ENCODE measurements around the gene MORN1. TPM values are rescaled to one million over a fixed set of nuclear protein-coding genes. Genes with fewer than 3 reads are reported as not detected.
A peak's percentile ranks its signal among the peaks of the same experiment; 100 is the strongest.

Gene MORN1
- total RNA-seq, 1 experiment from 2014 or later, result 23.2 TPM

DNA sequence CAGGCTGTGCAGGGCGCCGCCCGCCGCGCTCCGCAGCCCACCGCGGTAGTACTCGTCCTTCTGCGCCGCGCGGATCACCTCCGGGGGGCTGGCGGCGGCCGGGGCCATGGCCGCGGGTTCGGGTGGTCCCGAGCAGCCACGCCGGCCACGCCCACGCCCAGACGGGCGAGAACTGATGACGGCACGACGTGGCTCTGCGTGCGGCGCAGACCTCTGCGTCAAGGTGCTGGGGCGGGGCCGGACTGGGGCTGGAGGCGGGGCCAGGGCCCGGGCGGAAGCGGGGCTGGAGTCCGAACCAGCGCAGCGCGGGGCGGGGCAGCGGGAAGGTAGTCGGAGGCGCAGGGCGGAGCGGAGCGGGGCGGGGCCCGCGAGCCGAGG is 21.0 kb upstream of the MORN1 start, which contains the start of gene PEX10:
Gene PEX10 (minus strand): TSS at position 170 of the 378 bp plus-strand sequence. CDS start 62 bp downstream, at position 108.
- BruUV-seq (replicated peaks), result no TSS peak
- peak within 1 kb of the TSS; percentile 82 for H3K4me3 Mint-ChIP-seq (ENCODE audit: low read depth, unreplicated experiment)
- no peak within 1 kb of the TSS for H3K27ac Mint-ChIP-seq (ENCODE audit: unreplicated experiment)
- H3K36me3 Mint-ChIP-seq (ENCODE audit: insufficient read depth, unreplicated experiment), result peaks cover 68% of the 10 kb centered on the region
- DNase-seq, result peak; percentile 98
- H3K27me3 Mint-ChIP-seq (ENCODE audit: unreplicated experiment), result no peaks in the 10 kb centered on the region
- CTCF ChIA-PET, result interaction anchor here (0.9 kb wide), 1 partner anchor 135 kb away, joined by 3 read pairs; no protein-coding TSS in a partner anchor
- intact Hi-C loops (cut with micrococcal nuclease; ENCODE audit: unreplicated experiment), result no loop called here
- TF ChIP-seq, protein P1, sequence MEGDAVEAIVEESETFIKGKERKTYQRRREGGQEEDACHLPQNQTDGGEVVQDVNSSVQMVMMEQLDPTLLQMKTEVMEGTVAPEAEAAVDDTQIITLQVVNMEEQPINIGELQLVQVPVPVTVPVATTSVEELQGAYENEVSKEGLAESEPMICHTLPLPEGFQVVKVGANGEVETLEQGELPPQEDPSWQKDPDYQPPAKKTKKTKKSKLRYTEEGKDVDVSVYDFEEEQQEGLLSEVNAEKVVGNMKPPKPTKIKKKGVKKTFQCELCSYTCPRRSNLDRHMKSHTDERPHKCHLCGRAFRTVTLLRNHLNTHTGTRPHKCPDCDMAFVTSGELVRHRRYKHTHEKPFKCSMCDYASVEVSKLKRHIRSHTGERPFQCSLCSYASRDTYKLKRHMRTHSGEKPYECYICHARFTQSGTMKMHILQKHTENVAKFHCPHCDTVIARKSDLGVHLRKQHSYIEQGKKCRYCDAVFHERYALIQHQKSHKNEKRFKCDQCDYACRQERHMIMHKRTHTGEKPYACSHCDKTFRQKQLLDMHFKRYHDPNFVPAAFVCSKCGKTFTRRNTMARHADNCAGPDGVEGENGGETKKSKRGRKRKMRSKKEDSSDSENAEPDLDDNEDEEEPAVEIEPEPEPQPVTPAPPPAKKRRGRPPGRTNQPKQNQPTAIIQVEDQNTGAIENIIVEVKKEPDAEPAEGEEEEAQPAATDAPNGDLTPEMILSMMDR (IDR thresholded peaks at IDR 0.05; ENCODE audit: unreplicated experiment), result no peak
- peaks cover 26% of the 10 kb centered on the region for H3K4me1 Mint-ChIP-seq (ENCODE audit: low read depth, unreplicated experiment)
- H3K9me3 Mint-ChIP-seq (ENCODE audit: low read depth, unreplicated experiment), result no peaks in the 10 kb centered on the region

DNA sequence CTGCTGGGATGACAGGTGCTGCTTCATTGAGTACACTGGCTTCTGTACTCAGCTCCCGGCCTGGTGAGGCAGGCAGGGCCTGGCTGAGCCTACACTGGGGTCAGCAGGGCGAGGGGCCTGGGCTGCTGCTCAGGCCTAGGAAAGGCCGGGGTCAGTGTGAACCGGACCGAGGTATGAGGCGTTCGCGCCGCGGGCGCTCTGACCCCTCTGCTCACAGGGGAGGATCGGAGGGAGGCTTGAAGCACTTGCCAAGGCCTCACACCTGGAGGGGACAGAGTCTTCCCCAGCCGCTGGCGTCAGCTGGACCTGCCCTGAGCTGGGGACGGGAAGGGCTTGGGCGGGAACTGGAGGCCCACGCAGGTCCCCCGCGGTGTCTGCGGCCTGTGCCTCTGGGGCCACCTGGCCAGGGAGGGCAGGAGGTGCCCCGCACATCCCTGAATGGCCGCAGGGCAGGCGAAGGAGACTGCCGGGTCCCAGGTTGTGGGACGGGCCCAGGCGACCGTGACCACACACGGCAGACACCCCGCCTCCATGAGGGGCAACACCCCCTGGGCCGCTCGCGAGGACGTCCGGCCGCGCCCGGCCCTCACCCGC is 20.5 kb upstream of the MORN1 start:
- intact Hi-C loops (cut with micrococcal nuclease; ENCODE audit: unreplicated experiment), result no loop called here

DNA sequence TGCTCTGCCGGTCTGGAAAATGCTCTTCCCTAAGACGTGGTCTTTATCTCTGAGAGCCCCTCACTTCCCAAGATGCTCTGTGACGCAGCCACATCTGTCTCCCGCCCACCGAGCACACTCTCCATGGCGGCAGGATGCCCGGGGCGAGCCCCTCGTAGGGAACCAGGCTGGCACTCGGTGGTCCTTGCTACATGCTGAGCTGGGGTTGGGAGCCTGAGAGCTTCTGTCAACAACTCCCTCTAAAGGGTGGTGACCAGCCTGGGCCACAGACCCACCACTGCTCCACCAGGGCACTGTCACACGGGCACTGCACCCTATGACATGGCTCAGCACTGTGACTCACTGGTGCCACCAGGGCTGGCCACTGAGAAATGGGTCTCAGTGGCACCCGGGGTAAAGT is 18.4 kb upstream of the MORN1 start:
- Mint-ChIP-seq H3K36me3 (ENCODE audit: insufficient read depth, unreplicated experiment) (peaks cover 70% of the 10 kb centered on the region), H3K27ac (ENCODE audit: unreplicated experiment) (no peak overlapping the region), H3K4me3 (ENCODE audit: low read depth, unreplicated experiment) (no peak overlapping the region), H3K9me3 (ENCODE audit: low read depth, unreplicated experiment) (no peaks in the 10 kb centered on the region), H3K27me3 (ENCODE audit: unreplicated experiment) (no peaks in the 10 kb centered on the region), H3K4me1 (ENCODE audit: low read depth, unreplicated experiment) (peaks cover 9% of the 10 kb centered on the region)
- no peak for DNase-seq
- TF ChIP-seq, protein P1 (IDR thresholded peaks at IDR 0.05; ENCODE audit: unreplicated experiment), result no peak
- CTCF ChIA-PET, result no interaction called here
- intact Hi-C loops (cut with micrococcal nuclease; ENCODE audit: unreplicated experiment), result no loop called here
- no TSS peak for BruUV-seq (replicated peaks)

More for the DNA sequence above, 20.5 kb upstream of the MORN1 start:
- peak; percentile 39 for DNase-seq
- Mint-ChIP-seq H3K9me3 (ENCODE audit: low read depth, unreplicated experiment) (no peaks in the 10 kb centered on the region), H3K4me3 (ENCODE audit: low read depth, unreplicated experiment) (peak overlapping the region; percentile 82), H3K36me3 (ENCODE audit: insufficient read depth, unreplicated experiment) (peaks cover 67% of the 10 kb centered on the region), H3K27me3 (ENCODE audit: unreplicated experiment) (no peaks in the 10 kb centered on the region), H3K27ac (ENCODE audit: unreplicated experiment) (no peak overlapping the region), H3K4me1 (ENCODE audit: low read depth, unreplicated experiment) (peaks cover 23% of the 10 kb centered on the region)
- BruUV-seq (replicated peaks), result TSS peak; percentile 54
- CTCF ChIA-PET, result no interaction called here
- TF ChIP-seq, protein P1 (IDR thresholded peaks at IDR 0.05; ENCODE audit: unreplicated experiment), result no peak

DNA sequence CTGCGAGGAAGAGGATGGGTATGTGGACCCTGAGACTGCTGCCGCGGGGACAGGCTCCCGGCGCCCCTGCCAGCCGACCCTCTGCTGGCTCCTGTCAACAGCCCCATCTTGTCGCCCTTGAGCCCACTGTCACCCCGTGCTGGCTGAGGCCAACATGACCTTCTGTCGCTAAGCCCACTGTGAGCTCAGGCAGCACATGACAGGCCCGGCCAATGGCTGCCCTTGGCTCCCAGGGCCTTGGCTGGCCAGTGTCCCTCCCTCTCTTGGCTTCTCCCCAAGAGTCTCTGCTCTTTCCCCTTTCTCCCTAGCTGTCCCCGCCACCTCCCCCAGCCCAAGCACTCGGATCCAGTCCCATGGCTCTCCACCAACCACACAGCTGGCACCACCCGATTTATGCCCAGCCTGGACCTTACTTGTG is 17.5 kb upstream of the MORN1 start:
- H3K27ac Mint-ChIP-seq (ENCODE audit: unreplicated experiment), result no peak overlapping the region
- TF ChIP-seq, protein P1 (IDR thresholded peaks at IDR 0.05; ENCODE audit: unreplicated experiment), result no peak
- no peak for DNase-seq
- intact Hi-C loops (cut with micrococcal nuclease; ENCODE audit: unreplicated experiment), result no loop called here
- no TSS peak for BruUV-seq (replicated peaks)
- H3K4me3 Mint-ChIP-seq (ENCODE audit: low read depth, unreplicated experiment), result no peak overlapping the region
- peaks cover 2% of the 10 kb centered on the region for H3K4me1 Mint-ChIP-seq (ENCODE audit: low read depth, unreplicated experiment)
- CTCF ChIA-PET, result no interaction called here
- H3K36me3 Mint-ChIP-seq (ENCODE audit: insufficient read depth, unreplicated experiment), result peaks cover 68% of the 10 kb centered on the region
- no peaks in the 10 kb centered on the region for H3K27me3 Mint-ChIP-seq (ENCODE audit: unreplicated experiment)
- H3K9me3 Mint-ChIP-seq (ENCODE audit: low read depth, unreplicated experiment), result no peaks in the 10 kb centered on the region

Measured in Calu3 (cell line).